Measurements from ENCODE around the gene ANKFN1. TPM values are rescaled to one million over a fixed set of nuclear protein-coding genes. Genes with fewer than 3 reads are reported as not detected.

The ANKFN1 gene
- total RNA-seq, 1 experiment from 2014 or later, result not detected

- WGBS (ENCODE audit: extremely low coverage, insufficient read length, low lambda C conversion rate), result no CpG with 5 or more reads among the region's 2 CpGs
Measured at GRCh38 chr17:56505154-56505756, 352.0 kb downstream of the ANKFN1 start.

More at GRCh38 chr17:56505154-56505756, 352.0 kb downstream of the ANKFN1 start:
- no peak overlapping the region for H3K23ac ChIP-seq (ENCODE audit: insufficient read length, low read depth, low read length)
- no peaks in the 10 kb centered on the region for H3K79me2 ChIP-seq (ENCODE audit: insufficient read depth, low read length)
- H3K9me3 ChIP-seq (ENCODE audit: control insufficient read depth, low read depth, low read length), result no peaks in the 10 kb centered on the region
- no peak overlapping the region for H3T11ph ChIP-seq (ENCODE audit: low read length)
- H4K91ac ChIP-seq (ENCODE audit: insufficient read length, low read depth, low read length), result no peak overlapping the region
- no peak overlapping the region for H3K18ac ChIP-seq (ENCODE audit: insufficient read length, low read depth, low read length)
- H2BK15ac ChIP-seq (ENCODE audit: low read depth, low read length), result no peak overlapping the region
- H3K27ac ChIP-seq (ENCODE audit: insufficient read length, low read depth, low read length), result no peak overlapping the region
- no peak for TF ChIP-seq CTCF (conservative IDR thresholded peaks at IDR 0.05)
- no peak overlapping the region for H3K9ac ChIP-seq (ENCODE audit: extremely low read depth, insufficient read length, low read length)
- H2AFZ ChIP-seq (ENCODE audit: low read length), result no peak overlapping the region
- H3K4ac ChIP-seq (ENCODE audit: low read depth, low read length), result no peak overlapping the region
- no peak overlapping the region for H3K56ac ChIP-seq (ENCODE audit: insufficient read length, low read depth, low read length)
- DNase-seq, result no peak
- H2BK5ac ChIP-seq (ENCODE audit: insufficient read length, low read length), result no peak overlapping the region
- H3K14ac ChIP-seq (ENCODE audit: insufficient read depth, low read length), result no peak overlapping the region
- no peak overlapping the region for H2BK12ac ChIP-seq (ENCODE audit: insufficient read length, low read depth, low read length)
- no peaks in the 10 kb centered on the region for H3K27me3 ChIP-seq (ENCODE audit: insufficient read depth, low read length)
- H4K5ac ChIP-seq (ENCODE audit: insufficient read length, low read depth, low read length), result no peak overlapping the region
- H2BK20ac ChIP-seq (ENCODE audit: low read depth, low read length, poor library complexity, severe bottlenecking), result no peak overlapping the region
- H3K23me2 ChIP-seq (ENCODE audit: insufficient read length, low read depth, low read length, poor library complexity, severe bottlenecking), result no peaks in the 10 kb centered on the region
- no peaks in the 10 kb centered on the region for H3K9me3 Mint-ChIP-seq
- no peak overlapping the region for H2BK120ac ChIP-seq (ENCODE audit: low read depth, low read length, poor library complexity, severe bottlenecking)
- no peaks in the 10 kb centered on the region for H4K20me1 ChIP-seq (ENCODE audit: control insufficient read depth, insufficient read depth, insufficient read length)
- no peak overlapping the region for H2AK5ac ChIP-seq (ENCODE audit: insufficient read length, low read length)
- no peak overlapping the region for H3K4me2 ChIP-seq (ENCODE audit: insufficient read depth, insufficient read length, low read length)
- H3K4me1 ChIP-seq (ENCODE audit: insufficient read depth, low read length), result no peaks in the 10 kb centered on the region
- no peaks in the 10 kb centered on the region; the same call in 1 of the 2 replicates for H3K27me3 Mint-ChIP-seq (ENCODE audit: low read depth)
- no peak overlapping the region for H3K4me3 Mint-ChIP-seq
- no peaks in the 10 kb centered on the region for H3K4me1 Mint-ChIP-seq
- no peak overlapping the region for H4K8ac ChIP-seq (replicated peaks; ENCODE audit: insufficient read length, low read depth, low read length)
- H3K36me3 Mint-ChIP-seq (ENCODE audit: insufficient read depth in 1 of 3, low read depth in 3 of 3), result no peaks in the 10 kb centered on the region
- no peaks in the 10 kb centered on the region for H3K79me1 ChIP-seq (ENCODE audit: insufficient read depth, low read depth, low read length, poor library complexity, severe bottlenecking)
- no peak overlapping the region for H3K27ac Mint-ChIP-seq
